22Rv1 (cell line): ENCODE data around the gene PHRF1.

ENCODE experiments used
- ZFX ChIP-seq: fragments of 450-650 bp; IDR thresholded peaks from 2 replicates; pipeline ENCODE4 v1.6.1; 2017; ENCODE audit warnings: antibody characterized with exemption, borderline replicate concordance
- TF ChIP-seq, protein P1 (sequence below): fragments of 450-650 bp; IDR thresholded peaks from 2 replicates; pipeline ENCODE4 v1.5.1; 2017; ENCODE audit warnings: mild to moderate bottlenecking

DNA sequence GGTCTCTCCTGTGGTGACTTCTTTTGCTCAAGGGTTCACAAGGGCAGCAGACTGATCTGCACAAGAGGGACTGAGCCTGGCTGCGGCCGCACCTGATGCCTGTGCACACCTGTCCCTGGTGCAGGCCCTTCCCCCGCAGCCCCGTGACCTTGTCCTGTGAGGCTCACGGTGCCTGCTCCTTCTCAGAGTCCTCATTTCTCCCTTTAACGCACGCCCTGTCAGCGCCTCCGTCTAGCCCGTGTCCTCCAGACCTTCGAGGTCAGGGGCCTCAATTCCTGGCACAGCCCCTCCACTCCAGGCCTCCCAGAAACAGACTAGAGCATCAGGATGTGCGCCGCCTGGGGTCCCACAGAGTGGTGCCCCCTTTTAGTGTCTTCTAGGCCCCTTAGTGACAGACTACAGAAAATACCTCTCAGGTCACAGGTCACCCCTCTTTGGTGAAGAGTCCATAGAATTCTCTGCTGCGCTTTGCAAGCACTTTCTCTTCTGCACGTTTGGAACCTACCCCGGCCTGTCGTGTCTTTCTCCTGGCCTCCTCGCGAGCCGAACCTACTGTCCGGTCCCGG is 59.8 kb downstream of the PHRF1 start:
- TF ChIP-seq, protein P1, sequence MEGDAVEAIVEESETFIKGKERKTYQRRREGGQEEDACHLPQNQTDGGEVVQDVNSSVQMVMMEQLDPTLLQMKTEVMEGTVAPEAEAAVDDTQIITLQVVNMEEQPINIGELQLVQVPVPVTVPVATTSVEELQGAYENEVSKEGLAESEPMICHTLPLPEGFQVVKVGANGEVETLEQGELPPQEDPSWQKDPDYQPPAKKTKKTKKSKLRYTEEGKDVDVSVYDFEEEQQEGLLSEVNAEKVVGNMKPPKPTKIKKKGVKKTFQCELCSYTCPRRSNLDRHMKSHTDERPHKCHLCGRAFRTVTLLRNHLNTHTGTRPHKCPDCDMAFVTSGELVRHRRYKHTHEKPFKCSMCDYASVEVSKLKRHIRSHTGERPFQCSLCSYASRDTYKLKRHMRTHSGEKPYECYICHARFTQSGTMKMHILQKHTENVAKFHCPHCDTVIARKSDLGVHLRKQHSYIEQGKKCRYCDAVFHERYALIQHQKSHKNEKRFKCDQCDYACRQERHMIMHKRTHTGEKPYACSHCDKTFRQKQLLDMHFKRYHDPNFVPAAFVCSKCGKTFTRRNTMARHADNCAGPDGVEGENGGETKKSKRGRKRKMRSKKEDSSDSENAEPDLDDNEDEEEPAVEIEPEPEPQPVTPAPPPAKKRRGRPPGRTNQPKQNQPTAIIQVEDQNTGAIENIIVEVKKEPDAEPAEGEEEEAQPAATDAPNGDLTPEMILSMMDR = no peak
- TF ChIP-seq ZFX = no peak
